Measurements from ENCODE around the gene GJB6.

The GJB6 gene

GRCh38 chr13:20177049-20177831 is 54.9 kb downstream of the GJB6 start:
- Histone ChIP-seq H3K27me3 (peaks cover 52% of the 10 kb centered on the region), H3K4me2 (no peak overlapping the region), H3K9me3 (no peaks in the 10 kb centered on the region), H3K9ac (no peak overlapping the region), H3K4me1 (peaks cover 21% of the 10 kb centered on the region), H3K4me3 (no peak overlapping the region), H4K20me1 (no peaks in the 10 kb centered on the region), H3K27ac (no peak overlapping the region), H3K36me3 (no peaks in the 10 kb centered on the region)
- no peak for TF ChIP-seq Cebpa-rat (IDR thresholded peaks at IDR 0.05)

GRCh38 chr13:20175907-20176652 is 56.0 kb downstream of the GJB6 start:
- no peak overlapping the region for H3K9ac ChIP-seq

GRCh38 chr13:20175406-20175794 is 56.7 kb downstream of the GJB6 start:
- Histone ChIP-seq H3K27ac (no peak overlapping the region), H3K4me2 (no peak overlapping the region), H3K4me3 (no peak overlapping the region), H3K36me3 (no peaks in the 10 kb centered on the region), H3K9me3 (no peaks in the 10 kb centered on the region), H3K9ac (no peak overlapping the region), H3K4me1 (peaks cover 21% of the 10 kb centered on the region), H3K27me3 (peaks cover 52% of the 10 kb centered on the region), H4K20me1 (no peaks in the 10 kb centered on the region)
- no peak for TF ChIP-seq Cebpa-rat (IDR thresholded peaks at IDR 0.05)

More at GRCh38 chr13:20175907-20176652, 56.0 kb downstream of the GJB6 start:
- Histone ChIP-seq H3K4me1 (peaks cover 21% of the 10 kb centered on the region), H3K4me2 (no peak overlapping the region), H4K20me1 (no peaks in the 10 kb centered on the region), H3K36me3 (no peaks in the 10 kb centered on the region), H3K9me3 (no peaks in the 10 kb centered on the region), H3K27ac (no peak overlapping the region), H3K4me3 (no peak overlapping the region), H3K27me3 (peaks cover 52% of the 10 kb centered on the region)
- TF ChIP-seq Cebpa-rat (IDR thresholded peaks at IDR 0.05), result no peak

GRCh38 chr13:20174656-20175405 is 57.3 kb downstream of the GJB6 start:
- Histone ChIP-seq H3K4me3 (no peak overlapping the region), H3K4me2 (peak overlapping the region; percentile 13), H3K9ac (no peak overlapping the region), H3K9me3 (no peaks in the 10 kb centered on the region), H3K27ac (no peak overlapping the region), H3K36me3 (no peaks in the 10 kb centered on the region), H4K20me1 (no peaks in the 10 kb centered on the region), H3K27me3 (peaks cover 52% of the 10 kb centered on the region), H3K4me1 (peaks cover 21% of the 10 kb centered on the region)
- no peak for TF ChIP-seq Cebpa-rat (IDR thresholded peaks at IDR 0.05)

- Histone ChIP-seq H3K9me3 (no peaks in the 10 kb centered on the region), H3K27me3 (peaks cover 51% of the 10 kb centered on the region), H3K4me2 (peak overlapping the region; percentile 21), H3K36me3 (no peaks in the 10 kb centered on the region), H3K27ac (no peak overlapping the region), H3K4me1 (peaks cover 21% of the 10 kb centered on the region), H3K9ac (no peak overlapping the region), H4K20me1 (no peaks in the 10 kb centered on the region), H3K4me3 (no peak overlapping the region)
- TF ChIP-seq Cebpa-rat (IDR thresholded peaks at IDR 0.05), result no peak
Measured at GRCh38 chr13:20173116-20173746, 58.9 kb downstream of the GJB6 start.
